Stimulated activated CD8-positive, alpha-beta memory T cell treated with anti-CD3 and anti-CD28 coated beads, Interleukin-7, amount 100 ng/mL, for 4 hours (primary cell): ENCODE results near the gene GPR62.
"Not testable (repeated sequence)": the region's sequence is repeated elsewhere in the genome, so short reads cannot be mapped to it uniquely, and the experiment has no call there.

Experiments used
- DNase-seq, 2 donors: peaks; one replicate each; pipeline ENCODE4 v3.0.0-alpha.2; 2020; ENCODE audit warnings: low read depth in 2 of 2

The GPR62 gene

DNA sequence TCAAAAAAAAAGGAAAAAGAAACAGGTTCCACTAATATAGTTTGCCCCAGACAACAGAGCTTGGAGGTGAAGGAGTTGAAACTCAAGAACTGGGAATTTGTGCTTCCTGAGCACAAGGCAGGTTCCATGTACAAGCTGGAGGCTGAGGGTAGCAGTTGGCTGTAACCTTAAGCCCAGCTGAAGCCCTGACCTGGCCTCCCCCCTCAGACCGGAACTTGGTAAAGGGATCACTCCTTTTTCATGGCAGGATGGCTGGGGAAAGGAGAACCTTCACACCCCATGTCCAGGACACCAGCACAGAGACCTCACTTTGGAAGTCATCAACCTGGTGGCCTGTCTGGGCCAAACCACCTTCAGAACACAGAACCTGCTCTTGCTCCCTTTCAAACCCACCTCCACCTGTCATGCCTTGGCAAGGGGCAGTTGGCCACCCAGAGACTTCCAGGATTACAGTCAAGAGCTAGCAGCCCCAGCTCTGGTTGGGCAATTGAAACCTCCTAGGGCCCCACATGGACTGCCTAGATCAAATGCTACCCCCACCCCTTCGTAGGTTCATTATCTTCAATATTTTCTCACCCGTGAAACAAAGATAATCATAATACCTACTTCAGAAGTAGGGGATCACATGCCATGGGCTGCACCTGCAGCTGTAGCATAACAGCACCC, 37.0 kb downstream of the GPR62 start:
- DNase-seq: no peak

DNA sequence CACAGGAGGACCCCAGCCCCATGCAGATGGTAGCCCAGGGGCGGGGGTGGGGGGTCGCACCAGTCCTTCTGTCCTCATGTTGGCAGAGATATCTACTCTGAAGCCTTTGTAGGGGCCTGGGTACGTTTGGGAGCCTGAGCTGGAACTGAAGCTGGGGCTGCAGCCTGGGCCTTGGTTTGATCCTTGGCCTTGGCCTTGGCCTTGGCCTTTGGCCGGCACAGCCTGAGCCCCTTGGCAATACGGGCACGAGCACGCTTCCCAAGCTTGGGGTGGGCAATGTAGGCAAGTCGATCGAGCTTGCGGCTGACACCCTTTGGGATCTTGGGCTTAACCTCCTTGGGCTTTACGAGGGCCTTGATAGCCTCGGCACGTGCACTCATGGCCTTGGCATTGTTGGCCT, 38.5 kb downstream of the GPR62 start:
- not testable (repeated sequence) for DNase-seq

DNA sequence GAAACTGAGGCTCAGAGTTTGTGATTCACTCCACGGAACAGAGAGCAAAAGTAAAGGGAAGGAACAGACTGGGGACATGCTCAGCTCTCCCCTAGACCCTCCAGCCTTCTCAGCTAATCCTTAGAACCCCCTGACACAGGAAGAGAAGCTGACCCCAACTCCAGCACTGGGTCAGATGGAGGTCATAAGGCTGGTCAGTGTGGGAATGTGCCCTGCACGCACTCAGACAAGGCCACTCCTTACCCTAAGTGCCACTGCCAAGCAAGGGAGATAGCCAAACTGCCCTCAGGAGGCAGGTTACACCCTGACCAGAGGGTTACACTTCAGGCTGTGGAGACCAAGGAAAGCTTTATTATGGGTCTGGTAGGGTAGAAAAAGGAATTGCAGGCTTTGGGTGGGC, 39.3 kb downstream of the GPR62 start:
- DNase-seq: no peak

DNA sequence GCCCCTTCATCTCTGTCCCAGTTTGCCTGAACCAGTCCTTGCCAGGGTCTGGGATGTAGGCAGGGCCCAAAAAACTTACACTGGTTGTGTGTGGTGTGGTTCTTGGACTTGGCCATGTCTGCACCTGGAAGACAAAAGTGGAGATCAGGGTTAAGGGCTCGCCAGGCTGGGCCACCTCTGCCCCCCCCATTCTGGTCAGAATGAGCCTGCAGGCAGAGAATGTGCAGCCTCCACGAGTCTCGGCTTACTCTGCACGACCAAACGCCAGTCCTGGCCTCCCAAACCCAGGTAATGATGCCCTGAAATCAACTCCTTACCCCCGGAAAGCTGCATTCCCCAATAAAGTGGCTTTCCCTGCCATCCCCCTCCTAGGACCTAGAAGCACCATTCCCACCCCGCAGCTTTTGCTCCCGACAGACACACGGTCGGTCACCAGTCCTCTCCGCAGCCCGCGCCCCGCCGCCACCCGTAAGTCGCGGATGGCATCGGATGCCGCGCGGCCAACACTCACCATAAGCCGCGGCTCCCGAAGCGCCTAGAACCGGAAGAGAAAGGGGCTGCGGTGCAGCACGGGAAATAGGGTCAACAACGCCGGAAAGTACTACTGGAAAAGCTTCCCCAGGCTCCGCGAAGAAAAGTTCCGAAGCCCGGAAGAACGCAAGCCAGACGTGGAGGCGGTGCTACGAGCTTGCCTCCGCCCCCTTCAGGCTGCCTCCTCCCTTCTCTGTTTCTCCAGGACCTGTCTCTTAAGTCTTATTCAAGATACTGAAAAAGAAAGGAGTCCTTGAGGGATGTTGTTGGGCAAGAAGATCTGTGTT, 40.4 kb downstream of the GPR62 start, which contains the start of gene RPL29:
TSS of gene RPL29 (minus strand) at position 550 of the 818 bp plus-strand sequence. CDS start at position 116, 434 bp downstream.
- peak; percentile 84 to 85 for DNase-seq

DNA sequence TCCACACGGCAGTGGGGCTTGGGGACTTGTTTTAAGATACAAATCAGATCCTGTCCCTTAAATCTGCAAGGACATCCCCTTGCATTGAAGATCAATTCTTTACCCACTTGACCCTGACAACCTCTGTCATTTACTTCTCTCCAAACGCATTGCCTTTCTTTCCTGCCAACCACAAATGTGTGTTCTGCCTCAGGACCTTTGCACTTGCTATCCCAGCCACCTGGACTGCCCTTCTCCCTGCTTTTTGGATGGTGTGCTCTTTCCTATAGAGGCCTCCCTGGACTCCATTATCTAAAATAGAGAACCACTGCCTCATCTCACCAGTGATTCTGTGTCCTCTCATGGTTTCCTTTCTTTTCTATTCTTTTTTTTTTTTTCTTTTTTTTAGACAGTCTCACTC, 42.0 kb downstream of the GPR62 start:
- DNase-seq: no peak

DNA sequence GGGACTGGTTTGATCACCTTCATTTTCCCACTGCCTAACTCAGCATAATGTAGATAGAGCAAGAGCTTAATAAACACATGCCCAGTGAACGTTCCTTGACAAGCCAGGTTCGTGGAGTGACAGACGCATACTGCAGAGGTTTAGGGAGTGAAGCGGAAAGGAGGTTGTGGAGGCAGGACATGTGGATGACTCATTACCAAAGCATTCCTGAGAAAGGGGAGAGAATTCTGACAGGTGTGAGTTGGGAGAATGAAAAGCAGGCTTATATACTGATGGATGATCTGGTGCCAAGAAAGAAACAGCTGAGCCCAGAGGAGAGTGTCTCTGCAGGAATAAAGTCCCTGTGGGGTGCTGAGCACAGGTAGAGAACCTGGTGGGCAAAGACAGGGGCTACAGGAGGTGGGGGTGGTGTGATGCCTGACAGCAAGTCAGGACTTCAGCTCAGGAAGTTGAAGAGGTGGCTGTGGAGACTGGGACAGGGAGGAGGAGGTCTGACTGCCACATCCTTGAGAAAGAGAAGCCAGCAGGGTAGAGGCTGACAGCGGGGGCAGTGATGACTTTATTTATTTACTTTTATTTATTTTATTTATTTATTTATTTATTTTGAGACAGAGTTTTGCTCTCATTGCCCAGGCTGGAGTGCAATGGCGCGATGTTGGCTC, 42.9 kb downstream of the GPR62 start:
- DNase-seq: no peak

DNA sequence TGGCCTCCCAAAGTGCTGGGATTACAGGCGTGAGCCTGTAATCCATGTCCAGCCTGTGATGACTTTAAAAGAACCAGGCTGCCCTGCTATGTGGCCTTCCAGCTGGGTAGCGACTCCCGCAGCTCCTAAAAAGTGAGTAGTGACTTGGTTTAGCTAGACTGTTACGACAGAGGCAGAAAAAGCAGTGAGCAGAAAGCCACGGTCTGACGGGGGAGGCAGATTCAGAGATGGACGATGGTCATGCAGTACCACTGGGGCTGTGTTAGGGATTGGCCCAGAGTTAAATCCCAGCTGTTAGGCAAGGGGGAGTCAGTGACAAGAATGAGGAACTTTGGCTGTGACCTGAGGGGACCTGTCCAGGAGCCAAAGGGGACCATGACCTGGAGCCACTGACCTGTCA, 43.6 kb downstream of the GPR62 start:
- no peak for DNase-seq

DNA sequence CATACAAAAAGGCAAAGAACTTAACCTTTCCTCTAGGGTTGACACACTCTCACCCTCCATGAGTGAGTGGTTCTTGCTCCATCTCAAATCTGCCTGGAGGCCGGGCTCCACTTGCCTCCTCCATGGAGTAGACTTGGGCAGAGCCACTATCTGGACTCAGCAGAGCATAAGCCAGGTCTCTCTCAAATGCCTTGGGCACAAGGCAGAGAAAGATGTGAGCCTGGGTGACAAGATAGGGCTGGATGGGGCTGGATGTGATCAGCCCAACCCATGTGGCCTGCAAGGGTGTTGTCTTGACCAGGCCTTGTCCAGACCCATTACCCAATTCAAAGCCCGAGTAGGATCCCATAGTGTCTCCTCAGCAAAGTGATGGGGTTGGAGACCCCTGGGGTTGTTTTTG, 44.7 kb downstream of the GPR62 start:
- no peak for DNase-seq

DNA sequence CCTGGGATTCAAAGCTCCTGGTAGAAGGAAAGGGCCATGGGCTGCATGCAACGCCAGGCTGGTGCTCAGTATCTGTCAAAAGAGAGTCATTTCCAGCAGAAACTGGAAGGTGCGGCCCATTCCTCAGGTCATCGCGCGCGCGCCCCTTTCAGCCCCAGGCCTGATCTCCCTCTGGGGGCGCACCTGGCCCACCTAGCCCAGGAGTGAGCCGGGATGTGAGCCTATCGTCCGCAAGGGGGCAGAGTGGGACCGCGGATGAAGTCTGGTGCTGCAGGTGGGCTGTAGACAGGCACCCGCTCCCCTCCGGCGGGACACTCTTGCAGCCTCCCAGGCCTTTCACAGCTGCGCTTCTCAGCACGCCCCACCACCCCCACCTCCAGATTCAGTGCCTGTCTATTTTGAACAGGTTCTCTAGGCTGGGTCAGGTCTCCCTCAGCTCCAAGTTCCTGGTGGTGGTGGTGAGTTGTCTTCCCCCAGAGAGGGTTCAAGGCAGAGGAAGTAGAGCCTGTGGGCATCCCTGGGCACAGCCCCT, 46.3 kb downstream of the GPR62 start:
- DNase-seq: peak; percentile 74 to 75

DNA sequence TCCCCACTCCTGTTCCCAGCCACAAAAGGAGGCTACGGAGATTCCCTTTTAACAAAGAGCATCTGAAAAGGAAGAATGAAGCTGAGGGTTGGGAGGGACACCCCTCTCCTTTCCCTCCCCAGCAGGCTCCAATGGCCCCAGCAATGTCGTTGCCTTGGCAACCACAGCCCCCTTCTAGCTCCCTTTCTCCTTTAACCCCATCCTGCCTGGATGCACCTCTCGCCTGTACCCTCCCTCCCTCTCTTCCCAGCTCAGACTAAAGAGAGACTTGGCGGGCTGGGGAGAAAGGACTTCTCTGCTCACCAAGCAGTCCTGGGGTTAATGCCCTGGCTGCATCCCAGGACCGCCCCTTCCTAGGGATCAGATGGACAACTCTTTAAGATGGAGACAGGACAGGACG, 47.6 kb downstream of the GPR62 start:
- no peak for DNase-seq

DNA sequence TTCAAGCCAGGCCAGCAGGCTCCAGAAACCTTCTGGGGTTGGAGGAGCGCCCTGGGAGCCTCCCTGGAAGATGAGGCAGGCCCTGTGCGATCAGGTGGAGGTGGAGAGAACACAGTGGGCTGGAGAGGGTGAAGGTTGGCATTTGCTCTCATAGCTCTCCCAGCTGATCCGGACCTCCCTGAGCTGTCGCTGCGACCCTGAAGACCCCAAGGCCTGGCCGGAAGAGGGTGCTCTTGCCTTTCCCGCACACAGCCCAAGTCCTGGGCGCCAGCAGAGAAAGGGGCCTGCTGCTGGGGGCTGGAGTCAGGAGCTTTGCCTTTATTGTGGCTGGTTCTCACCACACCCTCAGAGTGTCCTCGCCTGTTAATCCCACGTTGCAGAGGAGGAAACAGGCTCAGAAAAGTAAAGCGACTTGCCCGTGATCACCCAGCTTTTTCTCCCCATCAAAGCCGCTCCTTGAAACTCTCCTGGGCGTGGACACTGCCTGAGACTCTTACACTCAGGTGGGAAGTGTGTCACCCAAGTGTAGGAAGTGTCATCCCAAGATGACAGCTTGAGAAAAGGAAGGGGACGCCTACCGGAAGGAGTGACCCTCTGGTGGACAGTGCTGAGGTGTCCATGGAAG, 49.1 kb downstream of the GPR62 start:
- DNase-seq: no peak

DNA sequence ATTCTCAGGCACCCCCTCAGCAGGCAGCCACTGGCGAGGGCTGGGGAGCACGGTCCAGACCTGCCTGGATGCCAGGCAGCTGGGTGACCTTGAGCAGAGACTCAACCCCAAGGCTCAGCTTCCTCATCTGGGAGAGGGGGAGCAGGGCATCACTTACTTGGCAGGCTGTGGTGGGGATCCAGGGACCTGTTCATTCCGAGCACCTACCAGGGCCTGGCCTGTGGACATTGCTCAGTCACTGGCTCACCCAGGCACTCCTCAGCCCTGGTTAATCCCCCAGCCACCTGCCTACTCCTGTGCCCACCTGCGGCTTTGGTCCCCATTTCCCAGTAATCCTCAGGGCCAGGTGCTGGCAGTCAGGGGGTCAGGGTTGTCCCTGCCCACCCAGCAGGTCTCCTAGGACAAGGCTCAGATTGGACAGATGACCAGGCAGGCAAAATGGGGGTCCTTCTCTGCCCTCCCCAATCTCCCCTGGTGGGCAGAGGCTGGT, 49.8 kb downstream of the GPR62 start:
- no peak for DNase-seq

DNA sequence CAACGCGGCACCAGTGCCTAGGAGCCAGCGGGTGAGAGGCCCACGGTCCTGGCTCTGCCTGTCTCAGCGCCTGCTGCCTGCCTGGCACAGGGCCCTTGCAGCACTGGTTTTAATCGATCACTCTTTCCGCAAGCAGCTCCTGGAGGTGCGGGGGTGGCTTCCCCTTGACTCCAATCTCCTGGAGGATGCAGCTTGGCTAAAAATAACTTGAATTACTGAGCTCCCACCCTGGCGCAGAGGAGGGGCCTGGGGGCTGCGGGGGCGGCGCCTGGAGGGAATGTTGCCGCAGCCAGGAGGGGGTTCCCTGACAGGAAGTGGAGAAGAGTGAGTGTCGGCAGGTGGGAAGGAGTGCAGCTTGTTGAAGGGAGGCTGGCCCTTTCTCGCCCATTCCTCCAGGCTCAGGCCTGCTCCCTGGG, 50.4 kb downstream of the GPR62 start:
- DNase-seq: no peak

DNA sequence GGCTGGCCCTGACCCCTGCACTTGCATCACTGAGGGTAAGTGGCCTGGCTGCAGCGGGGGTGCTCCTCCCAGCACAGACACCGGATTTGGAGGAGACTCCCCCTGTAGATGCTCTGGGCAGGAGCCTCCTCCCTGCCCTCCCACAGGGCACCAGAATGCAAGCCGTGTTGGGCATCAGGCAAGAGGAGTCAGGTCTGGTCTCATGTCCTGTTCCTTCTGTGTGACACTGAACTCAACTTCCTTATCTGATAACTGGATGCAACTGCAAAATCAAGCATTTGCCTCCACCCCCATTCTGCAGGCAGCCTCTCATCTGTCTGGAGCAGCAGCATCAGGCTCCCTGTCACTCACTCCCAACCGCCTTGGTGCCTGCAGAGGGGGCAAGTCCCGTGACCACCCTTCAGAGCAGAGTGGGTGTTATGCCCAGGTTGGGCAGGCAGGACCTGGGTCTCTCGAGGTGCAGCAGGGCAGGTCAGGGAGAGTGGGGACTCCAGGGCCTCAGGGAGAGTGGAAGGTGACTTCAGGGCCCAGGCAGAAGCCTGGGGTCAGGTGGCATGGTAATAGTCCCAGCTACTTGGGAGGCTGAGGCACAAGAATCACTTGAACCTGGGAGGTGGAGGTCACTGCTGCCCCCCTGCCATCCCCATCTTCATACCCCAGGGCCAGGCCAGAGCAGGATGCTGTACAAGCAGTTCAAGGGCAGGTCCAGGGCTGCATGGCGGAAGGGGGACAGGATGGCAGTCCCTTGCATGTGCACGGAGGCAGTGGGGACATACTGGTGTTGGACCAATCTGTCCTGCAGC, 51.0 kb downstream of the GPR62 start:
- no peak for DNase-seq

DNA sequence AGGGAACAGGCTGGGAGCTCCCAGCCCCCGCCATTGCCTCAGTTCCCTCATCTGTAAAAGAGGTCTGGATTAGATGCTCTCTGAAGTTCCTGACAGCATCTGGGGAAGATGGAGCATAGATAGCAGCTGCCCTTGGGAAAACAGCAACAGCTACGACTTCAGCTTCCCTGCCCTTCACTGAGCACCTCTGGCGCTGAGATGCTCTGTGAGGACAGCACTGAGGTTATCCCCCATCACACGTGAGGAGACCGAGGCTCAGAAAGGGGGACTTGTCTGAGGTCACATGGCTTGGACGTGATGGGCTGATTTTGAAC, 51.6 kb downstream of the GPR62 start:
- DNase-seq: no peak
